Measurements from ENCODE around the gene ANXA11.

ANXA11 gene

DNA sequence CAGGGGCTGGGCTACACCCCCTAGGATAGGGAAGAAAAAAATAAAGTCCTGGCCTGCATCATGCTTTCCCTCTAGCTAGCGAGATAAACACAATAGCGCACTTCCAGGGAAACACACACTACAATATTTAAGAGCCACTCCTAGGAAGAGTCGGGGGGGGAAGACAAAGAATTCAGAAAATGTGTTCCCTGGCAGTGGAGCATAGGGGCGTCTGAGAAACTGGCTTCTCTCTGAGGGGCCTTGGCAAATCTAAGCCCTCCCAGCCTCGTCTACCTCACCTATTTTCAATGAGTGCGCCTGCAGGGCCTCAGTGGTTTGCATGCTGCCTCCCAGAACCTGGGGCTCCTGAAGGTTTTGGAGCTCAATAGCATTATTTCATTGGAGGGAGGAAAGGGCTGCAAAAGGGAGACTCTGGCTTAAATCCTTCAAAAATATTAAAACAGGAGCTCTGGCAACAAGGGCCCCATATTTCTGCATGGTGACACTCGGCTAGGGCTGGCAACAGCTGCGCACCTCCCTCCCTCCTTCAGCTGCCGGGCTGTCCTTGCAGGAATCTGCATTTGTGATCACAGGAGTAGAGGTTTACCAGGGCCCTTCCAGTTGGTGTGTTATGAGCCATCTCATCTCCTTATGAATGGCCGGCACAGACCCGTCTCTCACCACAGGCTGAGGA lies 10.8 kb downstream of the ANXA11 start:
- in situ Hi-C loops (cut with MboI; ENCODE audit: low sequenced_read_pairs): no loop called here

GRCh38 chr10:80192553-80192952 lies 12.8 kb downstream of the ANXA11 start:
- in situ Hi-C loops (cut with MboI; ENCODE audit: low sequenced_read_pairs): no loop called here

GRCh38 chr10:80191589-80192270 lies 13.6 kb downstream of the ANXA11 start:
- in situ Hi-C loops (cut with MboI; ENCODE audit: low sequenced_read_pairs): no loop called here

- in situ Hi-C loops (cut with MboI; ENCODE audit: low sequenced_read_pairs): no loop called here
These were observed 16.6 kb downstream of the ANXA11 start for GRCh38 chr10:80188713-80189112.

- in situ Hi-C loops (cut with MboI; ENCODE audit: low sequenced_read_pairs): no loop called here
These were observed 17.6 kb downstream of the ANXA11 start for GRCh38 chr10:80187465-80188409.

DNA sequence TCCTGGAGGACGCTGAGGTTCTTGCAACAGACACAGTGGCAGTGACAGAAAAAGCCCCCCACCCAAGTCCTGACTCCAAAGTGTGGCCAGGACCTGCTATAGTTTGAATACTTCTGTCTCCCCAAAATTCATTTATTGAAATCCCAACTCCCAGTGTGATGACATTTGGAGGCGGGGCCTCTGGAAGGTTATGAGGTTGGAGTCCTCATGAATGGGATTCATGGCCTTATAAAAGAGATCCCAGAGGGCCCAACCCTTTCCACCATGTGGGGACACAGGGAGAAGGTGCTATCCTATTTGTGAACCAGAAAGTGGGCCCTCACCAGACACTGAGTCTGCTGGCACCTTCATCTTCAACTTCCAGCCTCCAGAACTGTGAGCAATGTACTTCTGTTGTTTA lies 18.3 kb downstream of the ANXA11 start:
- in situ Hi-C loops (cut with MboI; ENCODE audit: low sequenced_read_pairs): no loop called here

GRCh38 chr10:80186364-80187012 lies 18.8 kb downstream of the ANXA11 start:
- in situ Hi-C loops (cut with MboI; ENCODE audit: low sequenced_read_pairs): no loop called here

DNA sequence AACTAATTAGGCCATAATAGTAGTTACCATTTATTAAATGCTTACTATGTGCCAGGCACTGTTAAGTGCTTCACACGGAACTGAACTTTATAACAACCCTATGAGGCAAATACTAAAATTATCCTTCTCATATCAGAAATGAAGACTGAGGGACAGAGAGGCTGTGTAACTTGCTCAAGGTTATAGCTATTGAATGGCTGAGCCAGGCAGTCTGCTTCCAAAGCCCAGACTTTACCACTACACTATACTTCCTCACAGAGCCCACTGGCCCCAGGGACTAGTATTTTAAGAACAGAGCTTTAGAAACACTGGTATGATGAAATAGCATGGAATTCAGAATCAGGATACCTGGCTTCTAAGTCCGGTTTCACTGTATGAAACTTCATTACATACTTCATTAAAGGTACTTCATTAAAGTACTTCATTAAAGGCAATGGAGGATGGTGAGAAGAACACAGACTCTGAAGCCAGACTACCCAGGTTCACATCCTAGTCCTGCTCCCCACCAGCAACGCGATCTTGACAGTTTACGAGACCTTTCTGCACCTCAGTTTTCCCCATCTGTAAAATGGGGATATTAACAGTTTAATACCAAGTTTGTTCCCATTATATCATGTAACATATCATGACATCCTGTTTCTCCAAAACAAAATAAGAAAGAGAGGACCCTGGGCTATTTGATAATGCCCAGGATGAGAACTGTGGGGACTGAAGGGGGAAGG lies 19.6 kb downstream of the ANXA11 start:
- in situ Hi-C loops (cut with MboI; ENCODE audit: low sequenced_read_pairs): no loop called here

- in situ Hi-C loops (cut with MboI; ENCODE audit: low sequenced_read_pairs): no loop called here
These were observed 21.0 kb downstream of the ANXA11 start for GRCh38 chr10:80184291-80184690.

GRCh38 chr10:80183436-80183835 lies 21.9 kb downstream of the ANXA11 start:
- in situ Hi-C loops (cut with MboI; ENCODE audit: low sequenced_read_pairs): no loop called here

DNA sequence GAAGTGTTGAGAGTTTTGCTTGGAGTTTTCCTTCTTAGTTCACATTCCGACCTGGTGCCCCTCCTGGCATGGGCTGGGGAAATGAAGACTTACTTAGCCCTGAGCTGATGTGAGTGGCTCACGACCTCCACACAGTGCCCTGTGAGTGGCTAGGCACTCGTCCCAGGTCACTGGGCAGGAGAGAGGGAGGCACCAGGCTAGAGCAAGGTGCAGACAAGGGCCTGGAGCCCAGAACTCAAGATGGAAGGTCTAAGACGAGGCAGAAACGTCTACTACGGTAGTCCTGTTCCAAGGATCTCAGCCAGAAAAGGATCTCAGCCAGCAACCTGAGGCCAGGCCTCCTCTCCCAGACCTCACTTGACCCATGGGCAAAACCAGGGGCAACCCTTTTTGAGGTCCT lies 22.4 kb downstream of the ANXA11 start:
- in situ Hi-C loops (cut with MboI; ENCODE audit: low sequenced_read_pairs): no loop called here

GRCh38 chr10:80177781-80178636 lies 27.3 kb downstream of the ANXA11 start:
- in situ Hi-C loops (cut with MboI; ENCODE audit: low sequenced_read_pairs): no loop called here

GRCh38 chr10:80176526-80176925 lies 28.8 kb downstream of the ANXA11 start:
- in situ Hi-C loops (cut with MboI; ENCODE audit: low sequenced_read_pairs): no loop called here

DNA sequence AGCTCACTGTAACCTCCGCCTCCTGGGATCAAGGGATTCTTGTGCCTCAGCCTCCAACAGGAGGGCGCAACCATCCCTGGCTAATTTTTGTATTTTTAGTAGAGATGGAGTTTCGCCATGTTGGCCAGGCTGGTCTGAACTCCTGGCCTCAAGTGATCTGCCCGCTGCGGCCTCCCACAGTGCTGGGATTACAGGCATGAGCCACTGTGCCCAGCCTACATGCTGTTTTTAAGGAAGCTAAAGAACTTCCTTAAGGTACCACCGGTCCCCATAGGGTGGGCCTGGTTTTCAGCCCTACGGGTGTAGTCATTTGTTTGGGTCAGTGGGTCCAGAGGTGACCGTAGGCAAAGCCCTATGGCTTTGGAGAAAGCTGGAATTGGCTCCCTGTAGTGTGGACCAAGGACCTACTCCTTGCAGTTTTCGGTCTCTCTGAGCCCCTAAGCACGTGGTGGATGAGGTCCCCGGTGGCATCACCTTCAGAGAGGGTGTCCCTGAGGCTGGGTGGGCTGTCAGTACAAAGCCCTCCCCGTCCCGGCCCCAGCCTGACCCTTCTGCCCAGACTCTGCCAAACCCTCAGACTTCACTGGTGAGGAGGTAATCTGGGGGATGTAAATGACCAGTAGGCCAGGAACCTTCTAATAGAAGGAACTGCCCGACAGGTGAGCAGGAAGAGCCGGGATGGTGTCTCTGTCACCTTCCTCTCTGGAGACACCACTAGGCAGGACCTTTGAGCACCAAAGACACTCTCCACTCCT lies 30.5 kb downstream of the ANXA11 start:
- in situ Hi-C loops (cut with MboI; ENCODE audit: low sequenced_read_pairs): no loop called here

GRCh38 chr10:80173466-80173865 lies 31.9 kb downstream of the ANXA11 start:
- in situ Hi-C loops (cut with MboI; ENCODE audit: low sequenced_read_pairs): no loop called here

- in situ Hi-C loops (cut with MboI; ENCODE audit: low sequenced_read_pairs): no loop called here
These were observed 32.4 kb downstream of the ANXA11 start for GRCh38 chr10:80172896-80173295.

GRCh38 chr10:80171248-80171660 lies 34.1 kb downstream of the ANXA11 start:
- in situ Hi-C loops (cut with MboI; ENCODE audit: low sequenced_read_pairs): no loop called here

DNA sequence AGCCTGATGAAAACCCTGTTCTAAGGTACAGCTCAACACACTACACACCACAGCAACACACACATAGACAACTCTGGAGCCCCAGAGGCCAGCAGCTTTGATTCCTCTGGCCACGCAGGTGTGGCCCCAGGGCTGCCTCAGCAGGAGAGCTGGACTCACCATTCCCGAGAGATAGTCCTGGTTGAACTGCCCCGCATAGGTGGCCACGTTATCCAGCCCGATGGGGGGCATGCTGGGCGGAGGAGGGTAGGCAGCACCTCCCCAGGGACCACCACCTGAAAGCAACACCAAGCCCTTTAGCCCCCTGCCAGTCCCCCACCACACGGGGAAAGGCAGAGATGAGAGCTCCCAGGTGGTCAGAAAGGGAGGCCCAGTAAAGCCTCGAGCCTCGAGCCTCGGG lies 34.7 kb downstream of the ANXA11 start:
- in situ Hi-C loops (cut with MboI; ENCODE audit: low sequenced_read_pairs): no loop called here

- in situ Hi-C loops (cut with MboI; ENCODE audit: low sequenced_read_pairs): no loop called here
These were observed 35.3 kb downstream of the ANXA11 start for GRCh38 chr10:80170026-80170425.
